Right lobe of liver (tissue), 6 donors: Measurements from ENCODE around the gene ZBTB16. TPM values are rescaled to one million over a fixed set of nuclear protein-coding genes. Genes with fewer than 3 reads are reported as not detected.

Experiments
- ATAC-seq, 4 donors: fragments of 200-7000 bp; cut with Tn5 transposase; one replicate each; pipeline ENCODE4 v1.9.1; 2020; ENCODE audit warnings: mild to moderate bottlenecking in 4 of 4, moderate library complexity in 4 of 4
- DNase-seq, 3 donors: peaks; one replicate each; pipeline ENCODE4 v3.0.0-alpha.2; 2020
- H3K27ac ChIP-seq, 3 donors: fragments of 200-600 bp; one replicate each; pipeline ENCODE4 v1.8.0; 2022
- H3K27me3 ChIP-seq, 2 donors: fragments of 200-600 bp; one replicate each; pipeline ENCODE4 v1.8.0; 2022
- H3K36me3 ChIP-seq, 4 donors: fragments of 200-600 bp; sonication (generic) in 1 of 4; one replicate each; pipeline versions ENCODE4 v1.5.1 to v1.8.0; 2017 to 2022; ENCODE audit warnings: control low read depth in 1 of 4
- H3K4me1 ChIP-seq, 4 donors: fragments of 200-600 bp; sonication (generic) in 1 of 4; one replicate each; pipeline versions ENCODE4 v1.5.1 to v1.8.0; 2017 to 2022; ENCODE audit warnings: control low read depth in 1 of 4
- H3K4me3 ChIP-seq, 3 donors: fragments of 200-600 bp; one replicate each; pipeline ENCODE4 v1.8.0; 2022
- H3K9me3 ChIP-seq, 4 donors: fragments of 200-600 bp; sonication (generic) in 1 of 4; one replicate each; pipeline versions ENCODE4 v1.5.1 to v1.8.0; 2017 to 2022; ENCODE audit warnings: control low read depth in 1 of 4
- CTCF ChIP-seq, 4 donors: fragments of 200-600 bp in 3 of 4; fragments of 450-650 bp in 1 of 4; IDR thresholded peaks; one replicate each; pipeline versions ENCODE4 v1.5.1 to v1.8.0; 2016 to 2022; ENCODE audit warnings: antibody characterized with exemption in 4 of 4, mild to moderate bottlenecking in 2 of 4
- POLR2A ChIP-seq: fragments of 450-650 bp; IDR thresholded peaks from one replicate; pipeline ENCODE4 v1.6.1; 2017; ENCODE audit warnings: antibody characterized with exemption, mild to moderate bottlenecking
- WGBS: methylation state at CpG from one replicate; pipeline ENCODE4 v1.1.6; 2018; ENCODE audit warnings: low coverage, low lambda C conversion rate; ENCODE audit not compliant: insufficient coverage; ENCODE audit errors: missing lambda C conversion rate; 5-methylcytosine and 5-hydroxymethylcytosine counted together
- intact Hi-C, 2 donors: fragments of 100-400 bp; cut with DNase I; formaldehyde crosslinking; loops; one replicate each; pipeline versions ENCODE4 v1.11.2 to v1.14.1; 2022
- total RNA-seq, 6 experiments: library from RNA; depleted of rRNA in 2 of 6; stranded (reverse); fragments of >200 nt in 2 of 6; fragmentation: NEBNext Ultra II Directional in 3 of 6; extraction: Animal tissue kit (Norgen Biotek cat#: 25700) in 3 of 6; gene quantifications; one replicate each; pipeline versions ENCODE4 v1.1.0 to v1.2.4, GENCODE V29; 2016 to 2023
- donor health status: DM: no; HTN: yes; CAD: no.
- donor health status: DM: no; HTN: no; CAD: no.
- donor health status: DM: no; HTN: no; CAD: no.
- donor health status: DM: no; HTN: yes; CAD: no.
- donor health status: DM: no; HTN: yes; CAD: no.

ZBTB16 gene
- total RNA-seq, 6 experiments from 2014 or later: 13.1 to 205 (median 52.2) TPM

- H3K27ac ChIP-seq: peak overlapping the region in 2 of 3 donors; percentile 10 to 61
- ATAC-seq: peak in 1 of 4 donors; percentile 18
- WGBS: 64% methylated on average over 3 of the region's 3 CpGs
Measured at GRCh38 chr11:114134870-114135269, 75.4 kb downstream of the ZBTB16 start.

GRCh38 chr11:114135737-114136151 is 76.2 kb downstream of the ZBTB16 start:
- Histone ChIP-seq H3K9me3 (no peaks in the 10 kb centered on the region), H3K4me1 (peaks cover 0 to 85% (median 34%) of the 10 kb centered on the region in 4 donors), H3K36me3 (peaks cover 0 to 13% (median 3%) of the 10 kb centered on the region in 4 donors), H3K4me3 (no peak overlapping the region), H3K27me3 (no peaks in the 10 kb centered on the region), H3K27ac (peak overlapping the region in 2 of 3 donors; percentile 10 to 61)
- ATAC-seq: peak in 1 of 4 donors; percentile 9
- TF ChIP-seq POLR2A (peak; percentile 31), CTCF (IDR thresholded peaks at IDR 0.05) (no peak)
- DNase-seq: no peak
- whole genome bisulfite sequencing: 50% methylated on average over 2 of the region's 4 CpGs
- intact Hi-C loops: no loop called here

More at GRCh38 chr11:114134870-114135269, 75.4 kb downstream of the ZBTB16 start:
- no peak for DNase-seq
- Histone ChIP-seq H3K36me3 (peaks cover 0 to 9% (median 3%) of the 10 kb centered on the region in 4 donors), H3K27me3 (no peaks in the 10 kb centered on the region), H3K4me3 (no peak overlapping the region), H3K4me1 (peaks cover 0 to 88% (median 36%) of the 10 kb centered on the region in 4 donors), H3K9me3 (no peaks in the 10 kb centered on the region)
- intact Hi-C loops: no loop called here
- TF ChIP-seq CTCF (IDR thresholded peaks at IDR 0.05) (no peak), POLR2A (no peak)

GRCh38 chr11:114136686-114137640 is 77.5 kb downstream of the ZBTB16 start:
- H3K36me3 ChIP-seq: peaks cover 0 to 15% (median 6%) of the 10 kb centered on the region in 4 donors
- peak overlapping the region; percentile 2 to 37 (median 33) for H3K27ac ChIP-seq
- ATAC-seq: peak in 1 of 4 donors; percentile 20
- no peak for DNase-seq
- no peak overlapping the region for H3K4me3 ChIP-seq
- H3K9me3 ChIP-seq: no peaks in the 10 kb centered on the region
- no peaks in the 10 kb centered on the region for H3K27me3 ChIP-seq
- intact Hi-C loops: no loop called here
- TF ChIP-seq POLR2A (no peak), CTCF (IDR thresholded peaks at IDR 0.05) (no peak)
- WGBS: 48% methylated on average over 10 of the region's 10 CpGs
- peaks cover 0 to 85% (median 35%) of the 10 kb centered on the region in 4 donors for H3K4me1 ChIP-seq

GRCh38 chr11:114137838-114138237 is 78.3 kb downstream of the ZBTB16 start:
- no peaks in the 10 kb centered on the region for H3K27me3 ChIP-seq
- 92% methylated on average over 5 of the region's 6 CpGs for WGBS
- ATAC-seq (no peak), DNase-seq (no peak)
- H3K36me3 ChIP-seq: peaks cover 0 to 15% (median 6%) of the 10 kb centered on the region in 4 donors
- no peaks in the 10 kb centered on the region for H3K9me3 ChIP-seq
- no peak overlapping the region for H3K4me3 ChIP-seq
- intact Hi-C loops: no loop called here
- peak overlapping the region in 1 of 3 donors; percentile 37 for H3K27ac ChIP-seq
- peaks cover 0 to 77% (median 37%) of the 10 kb centered on the region in 4 donors for H3K4me1 ChIP-seq
- TF ChIP-seq POLR2A (no peak), CTCF (IDR thresholded peaks at IDR 0.05) (no peak)
